IMR-90 (cell line): ENCODE measurements around the gene KCNK3. TPM values are rescaled to one million over a fixed set of nuclear protein-coding genes. Genes with fewer than 3 reads are reported as not detected.

Source experiments
- ATAC-seq: fragments of 200-7000 bp; cut with Tn5 transposase; 2 replicates; pipeline ENCODE4 v1.9.1; 2020; ENCODE audit warnings: low read depth, mild to moderate bottlenecking, moderate library complexity
- BruUV-seq: library from RNA; stranded (reverse); fragments of 400-500 nt; replicated peaks from 2 replicates; lab custom pipeline; 2021; lab: Mats Ljungman, UMichigan
- CTCF ChIA-PET: fragments of 300-600 bp; formaldehyde crosslinking; extraction: SDS; loops from one replicate; lab custom pipeline; 2021; ENCODE audit warnings: antibody characterized with exemption; lab: Yijun Ruan, JAX
- POLR2A ChIA-PET: fragments of 300-600 bp; sonication (Branson Sonifier 250); formaldehyde crosslinking; loops from one replicate; lab custom pipeline; 2022; ENCODE audit warnings: antibody characterized with exemption; ENCODE audit not compliant: unreplicated experiment; lab: Charles Lee
- DNase-seq: peaks from one replicate; pipeline ENCODE4 v3.0.0; 2013
- H2AFZ ChIP-seq: replicated peaks from 2 replicates; pipeline ENCODE3; 2013; ENCODE audit warnings: low read length, mild to moderate bottlenecking; ENCODE audit not compliant: poor library complexity
- H2AK5ac ChIP-seq: 2 replicates; pipeline ENCODE4 v1.6.1; 2013; ENCODE audit warnings: low read depth, low read length, inconsistent platforms
- H2AK9ac ChIP-seq: replicated peaks from 2 replicates; pipeline ENCODE3; 2013; ENCODE audit warnings: mild to moderate bottlenecking, low read depth, low read length, moderate library complexity; ENCODE audit not compliant: poor library complexity
- H2BK120ac ChIP-seq: 2 replicates; pipeline ENCODE4 v1.6.1; 2013; ENCODE audit warnings: low read depth, low read length, inconsistent platforms
- H2BK15ac ChIP-seq: 3 replicates; pipeline ENCODE4 v1.6.1; 2013; ENCODE audit warnings: low read depth, low read length, inconsistent platforms
- H2BK20ac ChIP-seq: 2 replicates; pipeline ENCODE4 v1.6.1; 2013; ENCODE audit warnings: low read depth, mild to moderate bottlenecking, inconsistent platforms, low read length, moderate library complexity
- H2BK5ac ChIP-seq: 2 replicates; pipeline ENCODE4 v1.6.1; 2013; ENCODE audit warnings: mild to moderate bottlenecking, low read depth, low read length, inconsistent platforms; ENCODE audit not compliant: poor library complexity, severe bottlenecking
- H3K14ac ChIP-seq: replicated peaks from 2 replicates; pipeline ENCODE4 v1.6.1; 2013; ENCODE audit warnings: low read depth, low read length, inconsistent platforms
- H3K18ac ChIP-seq: 2 replicates; pipeline ENCODE4 v1.6.1; 2013; ENCODE audit warnings: low read depth, low read length, control low read depth
- H3K23ac ChIP-seq: 2 replicates; pipeline ENCODE4 v1.6.1; 2013; ENCODE audit warnings: low read depth, low read length, inconsistent platforms
- H3K27ac ChIP-seq: 2 replicates; pipeline ENCODE4 v1.5.1; 2013; ENCODE audit warnings: mild to moderate bottlenecking, control low read depth, low read length; ENCODE audit not compliant: insufficient read depth
- H3K27me3 ChIP-seq: 2 replicates; pipeline ENCODE4 v1.6.1; 2013; ENCODE audit warnings: low read length; ENCODE audit not compliant: control insufficient read depth, insufficient read depth
- H3K36me3 ChIP-seq: 2 replicates; pipeline ENCODE4 v1.6.1; 2013; ENCODE audit warnings: low read length, mixed read lengths; ENCODE audit not compliant: control insufficient read depth, insufficient read depth
- H3K4ac ChIP-seq: 2 replicates; pipeline ENCODE4 v1.6.1; 2013; ENCODE audit warnings: low read depth, low read length, inconsistent platforms
- H3K4me1 ChIP-seq: 2 replicates; pipeline ENCODE4 v1.6.1; 2013; ENCODE audit warnings: low read length, mixed read lengths; ENCODE audit not compliant: control insufficient read depth, insufficient read depth
- H3K4me2 ChIP-seq: 2 replicates; pipeline ENCODE4 v1.6.1; 2013; ENCODE audit warnings: low read depth, mild to moderate bottlenecking, control low read depth, low read length, moderate library complexity
- H3K4me3 ChIP-seq: 2 replicates; pipeline ENCODE4 v1.5.1; 2013; ENCODE audit warnings: low read depth, mild to moderate bottlenecking, control low read depth, low read length, moderate library complexity; ENCODE audit not compliant: insufficient read depth
- H3K56ac ChIP-seq: 2 replicates; pipeline ENCODE4 v1.6.1; 2013; ENCODE audit warnings: low read length, inconsistent platforms; ENCODE audit not compliant: insufficient read depth; ENCODE audit errors: extremely low read depth
- H3K79me1 ChIP-seq, 2 experiments: 2 replicates each; pipeline ENCODE4 v1.6.1; 2013; ENCODE audit warnings: low read length in 2 of 2, inconsistent platforms in 1 of 2, low read depth in 1 of 2
- H3K9ac ChIP-seq: 2 replicates; pipeline ENCODE4 v1.6.1; 2013; ENCODE audit warnings: low read depth, low read length, control low read depth
- H3K9me1 ChIP-seq: 2 replicates; pipeline ENCODE4 v1.6.1; 2013; ENCODE audit warnings: low read length, inconsistent platforms; ENCODE audit not compliant: insufficient read depth
- H3K9me3 ChIP-seq: 2 replicates; pipeline ENCODE4 v1.6.1; 2013; ENCODE audit warnings: low read length; ENCODE audit not compliant: control insufficient read depth, insufficient read depth
- H4K20me1 ChIP-seq: 2 replicates; pipeline ENCODE4 v1.6.1; 2013; ENCODE audit warnings: low read length, inconsistent platforms; ENCODE audit not compliant: insufficient read depth
- H4K5ac ChIP-seq: 2 replicates; pipeline ENCODE4 v1.6.1; 2013; ENCODE audit warnings: mild to moderate bottlenecking, low read depth, low read length, control low read depth
- H4K8ac ChIP-seq, 2 experiments: 2 replicates each; pipeline ENCODE4 v1.6.1; 2013; ENCODE audit warnings: low read depth in 2 of 2, low read length in 2 of 2, control low read depth in 1 of 2, inconsistent platforms in 1 of 2
- H4K91ac ChIP-seq: 2 replicates; pipeline ENCODE4 v1.6.1; 2013; ENCODE audit warnings: low read depth, low read length, inconsistent platforms; ENCODE audit not compliant: insufficient read depth
- BHLHE40 ChIP-seq: fragments of 150-350 bp; IDR thresholded peaks from 2 replicates; pipeline ENCODE4 v1.6.1; 2016; ENCODE audit warnings: mild to moderate bottlenecking, low read depth, low read length
- CEBPB ChIP-seq: IDR thresholded peaks from 2 replicates; pipeline ENCODE4 v1.6.1; 2012; ENCODE audit warnings: low read depth, low read length, improper control_type of control experiment
- FOS ChIP-seq: fragments of 150-350 bp; IDR thresholded peaks from 2 replicates; pipeline ENCODE4 v1.6.1; 2016; ENCODE audit warnings: low read depth, low read length
- MAFK ChIP-seq: IDR thresholded peaks from 2 replicates; pipeline ENCODE4 v1.6.1; 2012; ENCODE audit warnings: low read depth, low read length, improper control_type of control experiment
- MAZ ChIP-seq: IDR thresholded peaks from 2 replicates; pipeline ENCODE4 v1.6.1; 2012; ENCODE audit warnings: low read depth, mild to moderate bottlenecking, low read length, improper control_type of control experiment, moderate library complexity, borderline replicate concordance
- MXI1 ChIP-seq: IDR thresholded peaks from 2 replicates; pipeline ENCODE4 v1.6.1; 2012; ENCODE audit warnings: low read depth, mild to moderate bottlenecking, low read length, moderate library complexity, borderline replicate concordance
- POLR2A ChIP-seq: IDR thresholded peaks from 2 replicates; pipeline ENCODE4 v1.6.1; 2012; ENCODE audit warnings: mild to moderate bottlenecking, low read depth, low read length
- RAD21 ChIP-seq: IDR thresholded peaks from 2 replicates; pipeline ENCODE4 v1.6.1; 2012; ENCODE audit warnings: low read length, improper control_type of control experiment
- RFX5 ChIP-seq: IDR thresholded peaks from 2 replicates; pipeline ENCODE4 v1.8.0; 2012; ENCODE audit warnings: low read depth, mild to moderate bottlenecking, low read length, moderate library complexity
- SMC3 ChIP-seq: fragments of 150-350 bp; IDR thresholded peaks from 2 replicates; pipeline ENCODE4 v1.6.1; 2016; ENCODE audit warnings: low read depth, mild to moderate bottlenecking, antibody characterized with exemption, low read length, moderate library complexity
- WGBS, 2 experiments: methylation state at CpG; one replicate each; pipeline versions ENCODE4 v1.1.5 to v1.1.7; 2013; ENCODE audit warnings: missing lambda C conversion rate in 2 of 2; ENCODE audit not compliant: insufficient read length in 1 of 2; ENCODE audit errors: extremely low coverage in 2 of 2; 5-methylcytosine and 5-hydroxymethylcytosine counted together
- dilution Hi-C: fragments of 300-500 bp; cut with HindIII; formaldehyde crosslinking; loops from one replicate; pipeline ENCODE4 v1.14.3; 2018; ENCODE audit warnings: low sequenced_read_pairs; ENCODE audit not compliant: unreplicated experiment
- in situ Hi-C: fragments of 300-500 bp; cut with MboI; formaldehyde crosslinking; loops from 3 replicates; pipeline ENCODE4 v1.14.3; 2019; ENCODE audit warnings: low sequenced_read_pairs, inconsistent platforms, mixed read lengths
- intact Hi-C: fragments of 100-400 bp; cut with micrococcal nuclease; formaldehyde crosslinking; loops from 2 replicates; pipeline ENCODE4 v1.10.0; 2022
- polyA plus RNA-seq, 3 experiments: library from polyadenylated mRNA; depleted of rRNA; stranded (reverse); fragments of >200 nt; gene quantifications; 2 replicates each; pipeline ENCODE4 v1.2.3, GENCODE V29; 2012; ENCODE audit warnings: low replicate concordance in 1 of 3
- total RNA-seq: library from RNA; depleted of rRNA; stranded (reverse); fragments of >200 nt; gene quantifications from 2 replicates; pipeline ENCODE4 v1.2.3, GENCODE V29; 2012
- TF ChIP-seq, protein P1 (sequence below): fragments of 150-350 bp; IDR thresholded peaks from 2 replicates; pipeline ENCODE4 v1.6.1; 2017; ENCODE audit warnings: mild to moderate bottlenecking, antibody characterized with exemption, low read length, low read depth
- TF ChIP-seq, protein P2 (sequence below): fragments of 150-350 bp; IDR thresholded peaks from 2 replicates; pipeline ENCODE4 v1.6.1; 2016; ENCODE audit warnings: low read depth, mild to moderate bottlenecking, low read length, moderate library complexity, borderline replicate concordance

KCNK3 gene
- total and polyA plus RNA-seq, 2 of the 4 experiments (the other 2 are of a cell fraction), result under 0.01 to 0.03 TPM

- no peak overlapping the region for H2BK15ac ChIP-seq
- H3K14ac ChIP-seq, result no peak overlapping the region
- dilution Hi-C loops (no loop called here), in situ Hi-C loops (no loop called here), intact Hi-C loops (loop anchor here (10.0 kb wide), 1 partner anchor 402 kb away; the partner anchor contains the start of genes ADGRF3 and SELENOI)
- no peak overlapping the region for H3K23ac ChIP-seq
- H2AFZ ChIP-seq, result no peak overlapping the region
- H3K27ac ChIP-seq, result no peak overlapping the region
- ChIA-PET CTCF (interaction anchor here (1.2 to 2.6 kb wide), 2 partner anchors 141 to 150 kb away, joined by 3 to 33 read pairs; no protein-coding TSS in a partner anchor), POLR2A (no interaction called here)
- no peaks in the 10 kb centered on the region for H3K36me3 ChIP-seq
- H3K9ac ChIP-seq, result no peak overlapping the region
- no peak for DNase-seq
- H3K56ac ChIP-seq, result no peak overlapping the region
- H2AK9ac ChIP-seq, result no peak overlapping the region
- no peak overlapping the region for H2BK20ac ChIP-seq
- peaks cover 2% of the 10 kb centered on the region for H3K4me1 ChIP-seq
- H4K5ac ChIP-seq, result no peak overlapping the region
- no TSS peak for BruUV-seq
- H3K4me2 ChIP-seq, result no peak overlapping the region
- H4K8ac ChIP-seq, result no peak overlapping the region
- H4K20me1 ChIP-seq, result no peaks in the 10 kb centered on the region
- no peak for ATAC-seq
- TF ChIP-seq CEBPB (no peak), FOS (no peak), MAZ (no peak), BHLHE40 (no peak), POLR2A (no peak), MAFK (no peak), SMC3 (no peak), RFX5 (no peak), MXI1 (no peak), RAD21 (no peak)
- TF ChIP-seq, protein P1, sequence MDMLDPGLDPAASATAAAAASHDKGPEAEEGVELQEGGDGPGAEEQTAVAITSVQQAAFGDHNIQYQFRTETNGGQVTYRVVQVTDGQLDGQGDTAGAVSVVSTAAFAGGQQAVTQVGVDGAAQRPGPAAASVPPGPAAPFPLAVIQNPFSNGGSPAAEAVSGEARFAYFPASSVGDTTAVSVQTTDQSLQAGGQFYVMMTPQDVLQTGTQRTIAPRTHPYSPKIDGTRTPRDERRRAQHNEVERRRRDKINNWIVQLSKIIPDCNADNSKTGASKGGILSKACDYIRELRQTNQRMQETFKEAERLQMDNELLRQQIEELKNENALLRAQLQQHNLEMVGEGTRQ, result no peak
- TF ChIP-seq, protein P2, sequence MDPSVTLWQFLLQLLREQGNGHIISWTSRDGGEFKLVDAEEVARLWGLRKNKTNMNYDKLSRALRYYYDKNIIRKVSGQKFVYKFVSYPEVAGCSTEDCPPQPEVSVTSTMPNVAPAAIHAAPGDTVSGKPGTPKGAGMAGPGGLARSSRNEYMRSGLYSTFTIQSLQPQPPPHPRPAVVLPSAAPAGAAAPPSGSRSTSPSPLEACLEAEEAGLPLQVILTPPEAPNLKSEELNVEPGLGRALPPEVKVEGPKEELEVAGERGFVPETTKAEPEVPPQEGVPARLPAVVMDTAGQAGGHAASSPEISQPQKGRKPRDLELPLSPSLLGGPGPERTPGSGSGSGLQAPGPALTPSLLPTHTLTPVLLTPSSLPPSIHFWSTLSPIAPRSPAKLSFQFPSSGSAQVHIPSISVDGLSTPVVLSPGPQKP, result no peak
- no peak overlapping the region for H2AK5ac ChIP-seq
- H2BK5ac ChIP-seq, result no peak overlapping the region
- H4K91ac ChIP-seq, result no peak overlapping the region
- H2BK120ac ChIP-seq, result no peak overlapping the region
- peaks cover 0 to 8% of the 10 kb centered on the region in 2 experiments; a peak in 2 of 4 replicates for H3K79me1 ChIP-seq
- peaks cover 3% of the 10 kb centered on the region for H3K9me3 ChIP-seq
- H3K27me3 ChIP-seq, result peaks cover 2% of the 10 kb centered on the region; the same call in 1 of the 2 replicates
- no peak overlapping the region for H3K4ac ChIP-seq
- no peak overlapping the region for H3K4me3 ChIP-seq
- no peaks in the 10 kb centered on the region for H3K9me1 ChIP-seq
- WGBS, 2 experiments, result no CpG with 5 or more reads among the region's 3 CpGs
- no peak overlapping the region for H3K18ac ChIP-seq
Measured at GRCh38 chr2:26746934-26747333, 54.4 kb downstream of the KCNK3 start.
